Peyer's patch (tissue), 4 donors: ENCODE results near the gene BMP7. TPM values are rescaled to one million over a fixed set of nuclear protein-coding genes. Genes with fewer than 3 reads are reported as not detected.

ENCODE experiments used
- DNase-seq, 3 donors: peaks; one replicate each; pipeline ENCODE4 v3.0.0-alpha.2; 2017 to 2019
- H3K27ac ChIP-seq, 4 donors: fragments of 200-600 bp; sonication (generic); one replicate each; pipeline ENCODE4 v1.5.1; 2016 to 2019
- H3K27me3 ChIP-seq, 2 donors: fragments of 200-600 bp; sonication (generic); one replicate each; pipeline ENCODE4 v1.5.1; 2019
- H3K36me3 ChIP-seq, 3 donors: fragments of 200-600 bp; sonication (generic); one replicate each; pipeline ENCODE4 v1.5.1; 2016 to 2019
- H3K4me1 ChIP-seq, 4 donors: fragments of 200-600 bp; sonication (generic); one replicate each; pipeline ENCODE4 v1.5.1; 2016 to 2019
- H3K4me3 ChIP-seq, 4 donors: fragments of 200-600 bp; sonication (generic); 1 replicate in 3 of 4; 2 replicates in 1 of 4; pipeline ENCODE4 v1.5.1; 2016 to 2019; ENCODE audit warnings: mild to moderate bottlenecking in 1 of 4
- H3K9me3 ChIP-seq, 4 donors: fragments of 200-600 bp; sonication (generic); one replicate each; pipeline ENCODE4 v1.5.1; 2016 to 2019; ENCODE audit warnings: mild to moderate bottlenecking in 1 of 4
- CTCF ChIP-seq, 6 experiments: fragments of 450-650 bp in 4 of 6; fragments of 200-600 bp in 2 of 6; sonication (generic) in 1 of 6; IDR thresholded peaks; one replicate each; pipeline ENCODE4 v1.5.1; 2017 to 2019; ENCODE audit warnings: antibody characterized with exemption in 6 of 6, mild to moderate bottlenecking in 3 of 6, moderate library complexity in 1 of 6
- POLR2A ChIP-seq, 2 donors: fragments of 450-650 bp; IDR thresholded peaks; one replicate each; pipeline ENCODE4 v1.5.1; 2017; ENCODE audit warnings: antibody characterized with exemption in 2 of 2, mild to moderate bottlenecking in 2 of 2, moderate library complexity in 2 of 2
- total RNA-seq, 4 donors: library from RNA; depleted of rRNA; stranded (reverse); fragments of >200 nt; gene quantifications; one replicate each; pipeline ENCODE4 v1.1.0, GENCODE V29; 2016

BMP7 gene
- total RNA-seq, 4 donors from 2014 or later: 0.67 to 2.7 TPM; not detected in 2

- no peak for TF ChIP-seq CTCF (IDR thresholded peaks at IDR 0.05)
- TF ChIP-seq POLR2A (IDR thresholded peaks at IDR 0.05): no peak
- no peak for DNase-seq
- no peaks in the 10 kb centered on the region for H3K27me3 ChIP-seq
- no peaks in the 10 kb centered on the region for H3K4me1 ChIP-seq
- H3K4me3 ChIP-seq: no peak overlapping the region
- H3K9me3 ChIP-seq: no peaks in the 10 kb centered on the region
- H3K27ac ChIP-seq: no peak overlapping the region
- no peaks in the 10 kb centered on the region for H3K36me3 ChIP-seq
Observed at GRCh38 chr20:57153238-57153905, 113.1 kb downstream of the BMP7 start.

- DNase-seq: no peak
- no peaks in the 10 kb centered on the region for H3K9me3 ChIP-seq
- no peaks in the 10 kb centered on the region for H3K4me1 ChIP-seq
- TF ChIP-seq POLR2A (IDR thresholded peaks at IDR 0.05) (no peak), CTCF (IDR thresholded peaks at IDR 0.05) (no peak)
- no peaks in the 10 kb centered on the region for H3K27me3 ChIP-seq
- H3K27ac ChIP-seq: no peak overlapping the region
- no peak overlapping the region for H3K4me3 ChIP-seq
- H3K36me3 ChIP-seq: no peaks in the 10 kb centered on the region
Observed at GRCh38 chr20:57152557-57152956, 113.9 kb downstream of the BMP7 start.

GRCh38 chr20:57150559-57150958 lies 115.9 kb downstream of the BMP7 start:
- Histone ChIP-seq H3K27me3 (no peaks in the 10 kb centered on the region), H3K36me3 (no peaks in the 10 kb centered on the region), H3K9me3 (no peaks in the 10 kb centered on the region), H3K4me3 (no peak overlapping the region), H3K27ac (no peak overlapping the region), H3K4me1 (no peaks in the 10 kb centered on the region)
- TF ChIP-seq POLR2A (IDR thresholded peaks at IDR 0.05) (no peak), CTCF (IDR thresholded peaks at IDR 0.05) (no peak)
- no peak for DNase-seq

GRCh38 chr20:57148263-57148662 lies 118.2 kb downstream of the BMP7 start:
- TF ChIP-seq CTCF (IDR thresholded peaks at IDR 0.05) (no peak), POLR2A (IDR thresholded peaks at IDR 0.05) (no peak)
- H3K4me3 ChIP-seq: no peak overlapping the region
- no peaks in the 10 kb centered on the region for H3K9me3 ChIP-seq
- DNase-seq: no peak
- H3K27me3 ChIP-seq: no peaks in the 10 kb centered on the region
- no peaks in the 10 kb centered on the region for H3K36me3 ChIP-seq
- H3K27ac ChIP-seq: no peak overlapping the region
- no peaks in the 10 kb centered on the region for H3K4me1 ChIP-seq

- no peak overlapping the region for H3K4me3 ChIP-seq
- H3K9me3 ChIP-seq: no peaks in the 10 kb centered on the region
- no peaks in the 10 kb centered on the region for H3K36me3 ChIP-seq
- TF ChIP-seq POLR2A (IDR thresholded peaks at IDR 0.05) (no peak), CTCF (IDR thresholded peaks at IDR 0.05) (no peak)
- H3K27ac ChIP-seq: no peak overlapping the region
- H3K4me1 ChIP-seq: no peaks in the 10 kb centered on the region
- H3K27me3 ChIP-seq: no peaks in the 10 kb centered on the region
- no peak for DNase-seq
Observed at GRCh38 chr20:57147185-57147584, 119.3 kb downstream of the BMP7 start.

GRCh38 chr20:57146155-57146554 lies 120.3 kb downstream of the BMP7 start:
- TF ChIP-seq POLR2A (IDR thresholded peaks at IDR 0.05) (no peak), CTCF (IDR thresholded peaks at IDR 0.05) (no peak)
- Histone ChIP-seq H3K27me3 (no peaks in the 10 kb centered on the region), H3K4me3 (no peak overlapping the region), H3K4me1 (no peaks in the 10 kb centered on the region), H3K27ac (no peak overlapping the region), H3K36me3 (no peaks in the 10 kb centered on the region), H3K9me3 (no peaks in the 10 kb centered on the region)
- DNase-seq: no peak
